Right cardiac atrium (tissue), 5 donors: ENCODE measurements around the gene SV2B. TPM values are rescaled to one million over a fixed set of nuclear protein-coding genes. Genes with fewer than 3 reads are reported as not detected.

Experiments
- ATAC-seq, 2 donors: fragments of 200-7000 bp; cut with Tn5 transposase; one replicate each; pipeline versions ENCODE4 v1.8.0 to v1.9.1; 2020; ENCODE audit warnings: moderate library complexity in 2 of 2, mild to moderate bottlenecking in 1 of 2
- DNase-seq, 3 donors: peaks; one replicate each; pipeline ENCODE4 v3.0.0-alpha.2; 2020
- H3K27ac ChIP-seq: one replicate; pipeline ENCODE4 v1.5.1; 2013; ENCODE audit warnings: mild to moderate bottlenecking, low read length, control low read depth, moderate library complexity
- H3K27me3 ChIP-seq: one replicate; pipeline ENCODE4 v1.6.1; 2013; ENCODE audit not compliant: control insufficient read depth, insufficient read depth
- H3K4me1 ChIP-seq: one replicate; pipeline ENCODE4 v1.6.1; 2013; ENCODE audit warnings: low read length; ENCODE audit not compliant: control insufficient read depth, insufficient read depth
- H3K4me3 ChIP-seq: one replicate; pipeline ENCODE4 v1.5.1; 2013; ENCODE audit warnings: low read length, control low read depth
- H3K9me3 ChIP-seq: one replicate; pipeline ENCODE4 v1.6.1; 2013; ENCODE audit warnings: low read length; ENCODE audit not compliant: control insufficient read depth
- WGBS: extraction: QIAGEN DNeasy Blood & Tissue Kit; methylation state at CpG from one replicate; pipeline ENCODE4 v1.1.7; 2013; 5-methylcytosine and 5-hydroxymethylcytosine counted together
- intact Hi-C, 4 donors: fragments of 100-400 bp; cut with DNase I; formaldehyde crosslinking; loops; one replicate each; pipeline versions ENCODE4 v1.11.0 to v1.14.0; 2022 to 2023
- polyA plus RNA-seq: library from polyadenylated mRNA; stranded (reverse); fragments of 200-250 nt; gene quantifications from one replicate; pipeline ENCODE4 v1.2.3, GENCODE V29; 2013
- total RNA-seq, 4 donors: library from RNA; stranded (reverse); fragmentation: NEBNext Ultra II Directional; extraction: Animal tissue kit (Norgen Biotek cat#: 25700); gene quantifications; one replicate each; pipeline ENCODE4 v1.2.1, GENCODE V29; 2021
- donor health status: healthy with polysubstance abuse.
- donor health status: DM: no; HTN: yes; CAD: no.
- donor health status: DM: no; HTN: no; CAD: no.
- donor health status: DM: no; HTN: yes; CAD: no; lungs with severe emphysema.
- donor health status: DM: yes; HTN: yes; CAD: no.

SV2B gene
- total and polyA plus RNA-seq, 5 donors: 0.34 to 1.7 (median 1.3) TPM

DNA sequence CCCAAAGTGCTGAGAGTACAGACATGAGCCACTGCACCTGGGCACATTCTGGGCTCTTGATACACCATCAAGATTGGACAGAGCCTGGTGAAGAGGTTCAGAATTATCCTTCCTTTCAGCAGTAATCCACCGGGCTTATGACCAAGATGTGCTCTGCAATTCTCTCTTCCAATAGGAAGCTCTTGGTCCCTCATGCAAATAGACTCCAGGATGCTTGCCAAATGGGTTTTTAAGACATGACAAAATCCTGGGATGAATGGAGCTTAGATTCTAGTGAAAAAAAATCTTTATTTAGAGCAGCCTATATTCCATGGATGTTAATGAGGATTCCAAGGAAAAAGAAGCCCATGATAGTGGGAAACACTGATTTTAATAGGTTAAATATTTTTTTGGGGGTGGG lies 119.1 kb downstream of the SV2B start:
- intact Hi-C loops: no loop called here
- DNase-seq: no peak
- Histone ChIP-seq H3K9me3 (no peaks in the 10 kb centered on the region), H3K4me3 (no peak overlapping the region), H3K27me3 (no peaks in the 10 kb centered on the region), H3K4me1 (no peaks in the 10 kb centered on the region), H3K27ac (no peak overlapping the region)
- no peak for ATAC-seq
- 56% methylated on average over 1 of the region's 1 CpG for WGBS

GRCh38 chr15:91222052-91222451 lies 122.0 kb downstream of the SV2B start:
- ATAC-seq (no peak), DNase-seq (no peak)
- intact Hi-C loops: loop anchor here in 1 of 4 donors (5.0 kb wide), 1 partner anchor 165 kb away; no protein-coding TSS in a partner anchor
- no peaks in the 10 kb centered on the region for H3K9me3 ChIP-seq
- H3K4me1 ChIP-seq: no peaks in the 10 kb centered on the region
- no peaks in the 10 kb centered on the region for H3K27me3 ChIP-seq
- 84% methylated on average over 8 of the region's 8 CpGs for WGBS
- H3K4me3 ChIP-seq: no peak overlapping the region
- H3K27ac ChIP-seq: no peak overlapping the region

DNA sequence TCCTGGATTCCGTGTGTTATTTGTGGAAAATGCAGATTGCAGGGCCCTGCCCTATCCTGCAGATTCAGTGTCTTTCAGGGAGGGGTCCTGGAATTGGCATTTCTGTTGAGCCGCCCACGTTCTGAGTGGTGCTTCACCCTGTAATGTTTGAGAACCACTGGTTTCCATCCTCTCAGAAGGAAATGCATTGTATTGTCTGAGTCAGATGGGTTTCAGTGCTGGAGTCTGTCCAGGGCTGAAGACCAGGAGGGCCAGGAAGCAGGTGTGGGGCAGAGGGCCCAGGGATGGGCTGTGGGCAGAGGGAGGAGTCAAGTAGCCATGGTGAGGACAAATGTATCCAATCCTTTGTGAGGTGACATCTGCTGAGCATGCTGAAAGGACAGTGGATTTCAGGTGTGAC lies 123.8 kb downstream of the SV2B start:
- Histone ChIP-seq H3K27ac (no peak overlapping the region), H3K27me3 (no peaks in the 10 kb centered on the region), H3K4me1 (no peaks in the 10 kb centered on the region), H3K9me3 (no peaks in the 10 kb centered on the region), H3K4me3 (no peak overlapping the region)
- WGBS: 60% methylated on average over 3 of the region's 3 CpGs
- no peak for ATAC-seq
- intact Hi-C loops: loop anchor here in 3 of 4 donors (2.0 to 5.0 kb wide), 3 partner anchors 167 to 169 kb away; no protein-coding TSS in a partner anchor
- no peak for DNase-seq

DNA sequence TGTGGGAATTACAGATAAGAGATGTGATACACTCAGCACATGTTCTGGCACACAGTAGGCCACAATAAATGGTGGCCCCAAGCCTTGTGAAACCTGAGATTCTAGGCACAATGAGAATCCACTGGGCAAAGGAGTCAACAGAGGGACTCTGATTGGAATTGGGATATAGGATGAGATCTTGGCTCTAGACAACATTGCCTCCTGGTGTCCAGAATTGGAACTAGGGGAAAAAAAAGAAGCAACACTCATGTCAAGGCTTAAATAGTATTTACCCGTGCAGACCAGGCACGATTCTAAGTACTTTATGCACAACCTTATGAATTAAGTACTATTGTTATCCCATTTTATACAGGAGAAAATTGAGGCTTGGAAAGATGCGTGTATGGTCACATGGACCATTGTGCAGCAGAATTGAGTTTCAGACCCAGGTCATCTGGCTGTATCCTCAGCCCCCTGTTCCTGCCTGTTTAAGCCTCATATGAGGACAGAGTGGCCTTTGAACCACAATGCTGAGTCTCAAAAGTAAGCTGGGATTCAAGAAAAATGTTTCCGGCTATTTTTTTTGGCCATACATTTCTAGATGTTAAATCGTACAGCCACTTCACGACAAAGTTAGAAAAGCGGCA lies 124.8 kb downstream of the SV2B start:
- Histone ChIP-seq H3K27ac (no peak overlapping the region), H3K4me3 (no peak overlapping the region), H3K27me3 (no peaks in the 10 kb centered on the region), H3K4me1 (no peaks in the 10 kb centered on the region), H3K9me3 (no peaks in the 10 kb centered on the region)
- ATAC-seq (peak; percentile 33 to 62), DNase-seq (no peak)
- intact Hi-C loops: loop anchor here in 3 of 4 donors (2.0 to 5.0 kb wide), 3 partner anchors 168 to 170 kb away; no protein-coding TSS in a partner anchor
- 62% methylated on average over 7 of the region's 7 CpGs for WGBS

DNA sequence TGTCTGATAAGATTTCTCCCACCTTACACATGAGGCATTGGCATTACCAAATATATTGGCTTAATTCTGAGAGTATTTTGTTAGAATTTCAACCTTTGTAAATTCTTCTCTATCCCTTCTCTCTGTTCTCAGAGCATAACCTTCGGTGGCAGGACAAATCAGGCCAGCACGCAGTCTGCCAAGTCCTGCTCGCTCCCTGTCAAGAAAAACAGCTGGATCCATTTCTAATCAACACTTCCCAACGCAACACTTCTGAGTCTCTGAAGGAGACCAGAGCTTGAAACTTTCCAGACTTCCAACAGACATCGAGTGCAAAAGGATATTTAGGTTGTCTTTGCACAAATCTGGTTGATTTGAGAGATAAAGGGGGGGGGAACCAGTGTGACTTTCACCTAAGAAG lies 125.7 kb downstream of the SV2B start:
- Histone ChIP-seq H3K27ac (no peak overlapping the region), H3K4me3 (no peak overlapping the region), H3K4me1 (no peaks in the 10 kb centered on the region), H3K27me3 (no peaks in the 10 kb centered on the region), H3K9me3 (no peaks in the 10 kb centered on the region)
- peak in 1 of 2 donors; percentile 48 for ATAC-seq
- DNase-seq: peak; percentile 36 to 77 (median 67)
- intact Hi-C loops: loop anchor here in 2 of 4 donors (2.0 kb wide), 2 partner anchors 169 to 171 kb away; no protein-coding TSS in a partner anchor
- 43% methylated on average over 5 of the region's 5 CpGs for WGBS

DNA sequence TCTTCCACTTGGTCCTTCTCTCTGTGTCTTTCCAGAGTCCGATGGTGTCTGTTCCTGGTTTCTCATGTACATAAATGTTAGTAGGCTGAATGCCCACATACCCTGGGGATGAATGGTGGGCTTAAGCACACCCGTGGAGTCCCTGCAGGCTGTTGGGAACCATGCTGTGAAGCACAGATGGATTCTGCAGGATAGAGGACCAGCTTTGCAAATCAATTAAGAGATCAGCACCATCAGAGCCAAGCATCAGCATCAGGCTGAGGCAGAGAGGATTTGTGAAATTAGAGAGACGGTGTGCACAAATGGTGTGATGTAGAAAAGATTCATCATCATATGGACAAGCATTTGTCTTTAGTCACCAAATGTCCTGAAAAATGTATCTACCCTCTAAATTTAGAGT lies 127.1 kb downstream of the SV2B start:
- no peak overlapping the region for H3K27ac ChIP-seq
- H3K9me3 ChIP-seq: no peaks in the 10 kb centered on the region
- DNase-seq: no peak
- no peak overlapping the region for H3K4me3 ChIP-seq
- WGBS: 69% methylated on average over 3 of the region's 3 CpGs
- no peaks in the 10 kb centered on the region for H3K4me1 ChIP-seq
- ATAC-seq: no peak
- H3K27me3 ChIP-seq: no peaks in the 10 kb centered on the region
- intact Hi-C loops: no loop called here

DNA sequence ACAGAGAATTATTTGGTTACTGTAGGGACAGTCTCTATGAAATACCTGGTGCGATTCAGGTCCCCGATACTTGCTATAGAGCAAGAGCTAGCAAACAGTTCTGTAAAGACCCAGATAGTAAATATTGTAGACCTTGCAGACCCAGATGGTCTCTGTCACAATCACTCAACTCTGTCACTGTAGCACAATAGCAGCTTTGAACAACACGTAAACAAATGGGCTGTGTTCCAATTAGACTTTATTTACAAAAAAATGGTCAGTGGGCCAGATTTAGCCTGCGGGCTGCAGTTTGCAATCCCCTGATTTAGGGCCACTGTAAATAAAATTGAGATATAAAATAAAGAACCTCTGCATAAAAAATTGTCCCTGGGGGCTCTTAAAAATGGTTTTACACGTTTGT lies 127.7 kb downstream of the SV2B start:
- WGBS: 56% methylated on average over 5 of the region's 5 CpGs
- H3K9me3 ChIP-seq: no peaks in the 10 kb centered on the region
- intact Hi-C loops: no loop called here
- H3K4me3 ChIP-seq: no peak overlapping the region
- H3K27me3 ChIP-seq: no peaks in the 10 kb centered on the region
- ATAC-seq (no peak), DNase-seq (no peak)
- H3K4me1 ChIP-seq: no peaks in the 10 kb centered on the region
- H3K27ac ChIP-seq: no peak overlapping the region

DNA sequence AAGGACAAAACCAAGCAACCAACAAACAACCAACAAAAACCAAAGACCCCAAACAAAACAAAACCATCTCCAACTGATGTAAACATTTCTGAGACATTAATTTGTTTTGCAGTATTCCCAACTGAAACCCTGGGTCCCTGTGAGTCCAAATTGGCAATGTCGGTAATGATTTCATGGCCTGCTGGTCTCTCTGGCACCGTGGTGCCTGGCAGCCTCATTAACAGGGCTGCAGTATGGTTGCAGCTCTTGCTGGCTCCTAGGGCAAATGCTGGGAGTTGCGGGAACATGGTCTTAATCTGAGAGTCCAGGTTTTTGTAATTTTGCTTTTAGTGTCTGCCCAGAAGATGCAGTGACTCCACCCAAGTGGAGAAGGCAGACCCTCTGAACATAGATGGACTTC lies 128.3 kb downstream of the SV2B start:
- H3K4me1 ChIP-seq: no peaks in the 10 kb centered on the region
- H3K9me3 ChIP-seq: no peaks in the 10 kb centered on the region
- no peaks in the 10 kb centered on the region for H3K27me3 ChIP-seq
- no peak for DNase-seq
- WGBS: 68% methylated on average over 3 of the region's 3 CpGs
- H3K4me3 ChIP-seq: no peak overlapping the region
- no peak for ATAC-seq
- H3K27ac ChIP-seq: no peak overlapping the region
- intact Hi-C loops: no loop called here

- intact Hi-C loops: no loop called here
- H3K27ac ChIP-seq: no peak overlapping the region
- WGBS: 72% methylated on average over 9 of the region's 9 CpGs
- H3K9me3 ChIP-seq: no peaks in the 10 kb centered on the region
- DNase-seq (no peak), ATAC-seq (peak in 1 of 2 donors; percentile 24)
- H3K4me3 ChIP-seq: no peak overlapping the region
- no peaks in the 10 kb centered on the region for H3K27me3 ChIP-seq
- H3K4me1 ChIP-seq: no peaks in the 10 kb centered on the region
Observed at GRCh38 chr15:91228890-91229289, 128.8 kb downstream of the SV2B start.

DNA sequence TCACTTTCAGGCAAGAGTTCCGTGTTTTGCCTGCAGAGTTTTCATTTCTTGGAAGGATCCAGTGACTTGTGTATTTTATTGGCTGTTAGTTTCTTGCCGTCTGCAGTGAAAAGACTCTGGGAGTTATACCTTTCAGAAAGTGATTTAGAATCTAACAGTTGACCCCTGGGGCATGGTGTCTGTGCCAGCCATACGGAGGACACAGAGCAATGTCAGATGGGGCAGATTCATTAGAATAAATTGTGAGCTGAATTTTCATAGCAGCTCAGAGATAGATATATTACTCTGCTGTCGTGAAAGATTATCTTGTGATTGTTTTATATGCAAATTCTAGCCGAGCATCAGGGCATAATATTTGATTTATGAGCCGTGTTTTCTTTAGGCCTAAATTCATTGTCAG lies 131.6 kb downstream of the SV2B start:
- Histone ChIP-seq H3K27me3 (no peaks in the 10 kb centered on the region), H3K4me1 (no peaks in the 10 kb centered on the region), H3K9me3 (no peaks in the 10 kb centered on the region), H3K4me3 (no peak overlapping the region), H3K27ac (no peak overlapping the region)
- intact Hi-C loops: no loop called here
- WGBS: 89% methylated on average over 6 of the region's 6 CpGs
- DNase-seq: no peak
- no peak for ATAC-seq

GRCh38 chr15:91234759-91235158 lies 134.7 kb downstream of the SV2B start:
- Histone ChIP-seq H3K9me3 (no peaks in the 10 kb centered on the region), H3K27ac (no peak overlapping the region), H3K4me1 (no peaks in the 10 kb centered on the region), H3K4me3 (no peak overlapping the region), H3K27me3 (no peaks in the 10 kb centered on the region)
- WGBS: 80% methylated on average over 2 of the region's 2 CpGs
- DNase-seq (no peak), ATAC-seq (no peak)
- intact Hi-C loops: no loop called here

- no peaks in the 10 kb centered on the region for H3K4me1 ChIP-seq
- DNase-seq (no peak), ATAC-seq (no peak)
- no peaks in the 10 kb centered on the region for H3K27me3 ChIP-seq
- no peak overlapping the region for H3K4me3 ChIP-seq
- intact Hi-C loops: no loop called here
- 59% methylated on average over 3 of the region's 3 CpGs for WGBS
- no peak overlapping the region for H3K27ac ChIP-seq
- H3K9me3 ChIP-seq: no peaks in the 10 kb centered on the region
Observed at GRCh38 chr15:91235376-91235775, 135.3 kb downstream of the SV2B start.
